AG09309 (cell line): Measurements from ENCODE around the gene FNBP1L.

Experiments used
- DNase-seq: peaks from one replicate; pipeline ENCODE4 v3.0.0-alpha.2; 2010; ENCODE audit warnings: low read depth
- H3K4me3 ChIP-seq: 2 replicates; pipeline ENCODE4 v1.5.1; 2011; ENCODE audit warnings: mild to moderate bottlenecking, low read depth, low read length, moderate library complexity; ENCODE audit not compliant: control insufficient read depth
- CTCF ChIP-seq: IDR thresholded peaks from 2 replicates; pipeline ENCODE4 v1.5.1; 2011; ENCODE audit warnings: mild to moderate bottlenecking, low read depth, low read length, inconsistent platforms; ENCODE audit not compliant: insufficient read depth, control insufficient read depth; ENCODE audit errors: missing control alignments

FNBP1L gene

GRCh38 chr1:93483200-93483599, 35.3 kb downstream of the FNBP1L start:
- no peak for DNase-seq
- no peak for TF ChIP-seq CTCF

DNA sequence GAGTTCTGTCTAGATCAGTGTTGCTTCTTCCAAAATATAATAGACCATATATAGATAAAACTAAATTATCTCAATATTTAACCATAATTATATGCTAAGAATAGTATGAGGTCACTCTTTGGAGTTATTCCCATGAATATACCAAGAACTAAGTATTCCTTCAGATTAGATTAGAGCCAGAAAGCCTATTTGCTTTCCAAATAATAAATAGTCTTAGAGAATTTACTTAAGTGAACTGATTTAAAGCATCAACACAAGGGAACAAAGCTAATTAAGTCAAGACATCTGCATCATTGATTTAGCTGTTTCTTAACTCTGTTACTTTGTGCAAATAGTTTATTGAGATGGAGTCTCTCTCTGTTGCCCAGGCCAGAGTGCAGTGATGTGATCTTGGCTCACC, 35.7 kb downstream of the FNBP1L start:
- DNase-seq: no peak
- no peak for TF ChIP-seq CTCF
- H3K4me3 ChIP-seq: no peak overlapping the region

More at GRCh38 chr1:93483200-93483599, 35.3 kb downstream of the FNBP1L start:
- no peak overlapping the region for H3K4me3 ChIP-seq

DNA sequence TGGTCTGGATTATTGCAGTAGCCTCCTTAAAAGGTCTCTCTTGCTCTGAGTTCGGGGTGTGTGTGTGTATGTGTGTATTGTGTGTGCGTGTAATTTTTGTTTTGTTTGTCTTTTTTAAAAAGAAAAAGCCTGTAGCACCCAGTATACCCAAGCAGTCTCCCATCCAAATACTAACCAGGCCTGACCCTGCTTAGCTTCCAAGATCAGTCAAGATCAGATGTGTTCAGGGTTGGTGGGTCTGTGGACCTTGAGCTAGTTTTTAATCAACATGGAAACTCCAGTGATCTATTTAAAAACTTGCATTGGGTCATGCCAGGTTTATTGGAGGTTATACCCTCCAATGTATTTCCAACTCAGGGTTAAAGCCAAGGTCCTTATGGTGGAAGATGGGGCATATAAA, 40.3 kb downstream of the FNBP1L start:
- H3K4me3 ChIP-seq: no peak overlapping the region
- TF ChIP-seq CTCF: no peak
- no peak for DNase-seq

GRCh38 chr1:93489756-93490155, 41.8 kb downstream of the FNBP1L start:
- H3K4me3 ChIP-seq: no peak overlapping the region
- TF ChIP-seq CTCF: no peak
- no peak for DNase-seq

GRCh38 chr1:93490357-93490756, 42.4 kb downstream of the FNBP1L start:
- H3K4me3 ChIP-seq: no peak overlapping the region
- no peak for TF ChIP-seq CTCF
- no peak for DNase-seq

- DNase-seq: no peak
- TF ChIP-seq CTCF: no peak
- no peak overlapping the region for H3K4me3 ChIP-seq
These were observed 48.0 kb downstream of the FNBP1L start for GRCh38 chr1:93495911-93496310.

GRCh38 chr1:93496520-93496919, 48.6 kb downstream of the FNBP1L start:
- H3K4me3 ChIP-seq: no peak overlapping the region
- no peak for TF ChIP-seq CTCF

More at GRCh38 chr1:93496520-93496919, 48.6 kb downstream of the FNBP1L start:
- DNase-seq: no peak
